K562 (cell line): ENCODE measurements around the gene TMEM143. TPM values are rescaled to one million over a fixed set of nuclear protein-coding genes. Genes with fewer than 3 reads are reported as not detected.

Experiments
- FOS ChIP-seq: IDR thresholded peaks from 3 replicates; pipeline ENCODE4 v1.6.1; 2011; ENCODE audit not compliant: insufficient read length; ENCODE audit errors: extremely low read depth
- polyA plus RNA-seq, 8 experiments: library from polyadenylated mRNA; depleted of rRNA in 4 of 8; stranded (reverse) in 5 of 8; unstranded in 3 of 8; fragments of >200 nt; fragmentation: Nextera tagmentation in 2 of 8; fragmentation: Illumina TruSeq in 1 of 8; extraction: Ambion mirVana in 2 of 8; extraction: Trizol in 1 of 8; gene quantifications; 2 replicates each; pipeline versions ENCODE4 v1.2.1 to v1.2.3, GENCODE V29; 2011 to 2014; ENCODE audit warnings: inconsistent platforms in 1 of 8, missing spikeins in 1 of 8
- total RNA-seq, 7 experiments: library from RNA; depleted of rRNA in 6 of 7; stranded (reverse); fragments of >200 nt in 6 of 7; fragmentation: Illumina TruSeq in 2 of 7; extraction: Trizol in 2 of 7; gene quantifications; 2 replicates each; pipeline versions ENCODE4 v1.2.1 to v1.2.3, GENCODE V29; 2011 to 2021; ENCODE audit warnings: low replicate concordance in 1 of 7
- TF ChIP-seq, protein P1 (sequence below), 2 experiments: fragments of 450-650 bp; IDR thresholded peaks; 2 replicates each; pipeline ENCODE4 v1.6.1; 2016; ENCODE audit warnings: mild to moderate bottlenecking in 2 of 2, borderline replicate concordance in 1 of 2, low read depth in 1 of 2, moderate library complexity in 1 of 2

TMEM143 gene
- total and polyA plus RNA-seq, 9 of the 15 experiments (the other 6 are each of a cell fraction or from before 2014, with no cell fraction given), result 0.66 to 8.8 (median 4.3) TPM

DNA sequence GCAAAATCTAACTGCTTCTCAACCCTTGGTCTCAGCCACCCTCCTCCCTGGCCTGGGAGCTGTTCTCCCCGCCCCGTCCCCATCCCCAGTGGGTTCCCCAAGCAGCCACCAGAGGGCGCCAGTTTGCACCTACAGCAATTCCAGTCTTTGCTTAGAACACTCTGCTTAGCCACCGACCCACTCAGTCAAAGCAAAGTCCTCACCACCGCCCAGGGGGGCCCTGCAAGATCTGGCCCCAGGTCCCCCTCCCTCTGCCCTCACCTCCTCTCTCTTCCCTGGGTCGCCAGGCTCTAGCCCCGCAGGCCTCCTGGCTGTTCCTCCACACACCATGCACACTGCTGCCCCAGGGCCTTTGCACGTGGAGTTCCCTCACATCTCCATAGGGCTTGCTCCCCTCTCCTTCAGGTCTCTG lies 12.4 kb downstream of the TMEM143 start (continued):
- TF ChIP-seq FOS, result no peak
- TF ChIP-seq, protein P1, sequence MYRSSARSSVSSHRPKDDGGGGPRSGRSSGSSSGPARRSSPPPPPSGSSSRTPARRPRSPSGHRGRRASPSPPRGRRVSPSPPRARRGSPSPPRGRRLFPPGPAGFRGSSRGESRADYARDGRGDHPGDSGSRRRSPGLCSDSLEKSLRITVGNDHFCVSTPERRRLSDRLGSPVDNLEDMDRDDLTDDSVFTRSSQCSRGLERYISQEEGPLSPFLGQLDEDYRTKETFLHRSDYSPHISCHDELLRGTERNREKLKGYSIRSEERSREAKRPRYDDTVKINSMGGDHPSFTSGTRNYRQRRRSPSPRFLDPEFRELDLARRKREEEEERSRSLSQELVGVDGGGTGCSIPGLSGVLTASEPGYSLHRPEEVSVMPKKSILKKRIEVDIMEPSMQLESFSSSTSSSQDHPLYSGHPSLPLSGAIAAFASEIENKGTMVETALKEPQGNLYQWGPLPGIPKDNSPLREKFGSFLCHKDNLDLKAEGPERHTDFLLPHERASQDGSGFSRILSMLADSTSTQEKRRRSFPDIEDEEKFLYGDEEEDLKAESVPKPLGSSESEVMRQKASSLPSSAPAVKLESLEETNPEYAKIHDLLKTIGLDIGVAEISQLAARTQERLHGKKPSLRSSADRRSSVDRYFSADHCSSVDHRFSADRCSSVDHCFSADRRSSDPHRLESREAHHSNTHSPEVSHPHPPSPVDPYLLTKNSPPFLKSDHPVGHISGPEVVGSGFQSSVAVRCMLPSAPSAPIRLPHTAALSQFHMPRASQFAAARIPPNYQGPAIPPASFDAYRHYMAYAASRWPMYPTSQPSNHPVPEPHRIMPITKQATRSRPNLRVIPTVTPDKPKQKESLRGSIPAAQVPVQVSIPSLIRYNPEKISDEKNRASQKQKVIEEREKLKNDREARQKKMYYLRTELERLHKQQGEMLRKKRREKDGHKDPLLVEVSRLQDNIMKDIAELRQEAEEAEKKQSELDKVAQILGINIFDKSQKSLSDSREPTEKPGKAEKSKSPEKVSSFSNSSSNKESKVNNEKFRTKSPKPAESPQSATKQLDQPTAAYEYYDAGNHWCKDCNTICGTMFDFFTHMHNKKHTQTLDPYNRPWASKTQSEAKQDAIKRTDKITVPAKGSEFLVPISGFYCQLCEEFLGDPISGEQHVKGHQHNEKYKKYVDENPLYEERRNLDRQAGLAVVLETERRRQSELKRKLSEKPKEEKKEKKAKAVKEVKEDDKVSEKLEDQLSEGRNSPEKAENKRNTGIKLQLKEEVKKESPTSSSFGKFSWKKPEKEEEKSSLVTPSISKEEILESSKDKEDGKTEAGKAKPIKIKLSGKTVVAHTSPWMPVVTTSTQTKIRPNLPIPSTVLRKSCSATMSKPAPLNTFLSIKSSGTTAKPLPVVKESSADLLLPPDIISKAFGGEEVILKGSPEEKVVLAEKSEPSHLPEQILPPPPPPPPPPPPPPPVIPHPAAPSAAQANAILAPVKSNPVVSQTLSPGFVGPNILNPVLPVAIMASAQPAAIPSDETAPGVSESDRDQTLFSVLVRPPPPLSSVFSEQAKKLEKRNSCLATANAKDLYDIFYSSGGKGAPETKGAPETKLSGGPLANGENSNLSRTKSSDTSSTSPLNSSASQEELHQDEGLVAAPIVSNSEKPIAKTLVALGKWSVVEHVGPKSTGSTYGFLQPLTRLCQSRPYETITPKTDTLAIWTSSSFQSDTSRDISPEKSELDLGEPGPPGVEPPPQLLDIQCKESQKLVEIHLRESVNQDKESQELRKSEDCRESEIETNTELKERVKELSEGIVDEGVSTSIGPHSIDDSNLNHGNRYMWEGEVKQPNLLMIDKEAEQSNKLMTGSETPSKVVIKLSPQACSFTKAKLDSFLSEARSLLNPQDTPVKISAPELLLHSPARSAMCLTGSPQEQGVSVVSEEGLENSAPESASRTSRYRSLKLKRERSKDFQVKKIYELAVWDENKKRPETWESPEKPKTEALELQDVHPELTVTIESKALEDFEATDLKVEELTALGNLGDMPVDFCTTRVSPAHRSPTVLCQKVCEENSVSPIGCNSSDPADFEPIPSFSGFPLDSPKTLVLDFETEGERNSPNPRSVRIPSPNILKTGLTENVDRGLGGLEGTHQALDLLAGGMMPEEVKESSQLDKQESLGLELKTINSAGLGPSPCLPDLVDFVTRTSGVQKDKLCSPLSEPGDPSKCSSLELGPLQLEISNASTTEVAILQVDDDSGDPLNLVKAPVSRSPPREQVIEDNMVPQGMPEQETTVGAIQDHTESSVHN (IDR thresholded peaks at IDR 0.05; ENCODE audit: borderline replicate concordance in 1 of 2, low read depth in 1 of 2), result no peak
